EH (cell line): Measurements from ENCODE around the gene TNFRSF13B.
"Not testable (repeated sequence)": the region's sequence is repeated elsewhere in the genome, so short reads cannot be mapped to it uniquely, and the experiment has no call there.

Source experiments
- DNase-seq: peaks from one replicate; pipeline ENCODE4 v3.0.0-alpha.2; 2015; ENCODE audit warnings: low read depth

The TNFRSF13B gene

DNA sequence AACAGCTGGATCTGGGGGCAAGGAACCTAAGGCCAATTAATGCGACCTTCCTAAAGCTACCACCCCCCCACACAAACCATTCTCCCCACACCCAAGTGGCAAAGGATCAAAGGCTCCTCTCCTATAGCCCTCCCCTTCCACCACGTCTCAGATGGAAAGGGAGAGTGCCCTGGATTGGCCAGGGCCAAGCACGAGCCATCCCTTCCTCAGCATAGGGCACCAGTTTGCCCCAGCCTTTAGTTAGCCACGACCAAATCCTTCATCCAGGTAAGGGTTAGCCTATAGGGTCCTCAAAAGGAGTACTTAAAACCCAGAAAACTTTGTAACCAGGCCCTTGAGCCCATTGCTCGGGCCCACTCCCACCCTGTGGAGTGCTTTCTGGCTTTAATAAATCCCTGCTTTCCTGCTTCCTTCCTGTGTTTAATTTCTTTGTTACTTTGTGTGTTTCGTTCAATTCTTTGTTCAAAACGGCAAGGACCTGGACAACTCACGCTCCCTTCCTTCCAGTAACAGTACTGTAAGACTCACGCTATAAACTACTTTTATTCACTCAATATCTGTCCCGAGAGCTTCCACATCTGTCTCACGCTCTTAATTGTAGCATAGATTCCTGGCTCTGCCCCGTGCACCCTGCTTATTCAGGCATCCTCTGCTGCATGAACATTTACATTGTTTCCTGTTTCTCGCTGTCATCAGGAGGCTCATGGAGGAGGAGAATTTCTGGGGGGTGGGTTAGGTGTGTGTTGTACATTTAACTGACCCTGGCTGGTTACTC lies 62.3 kb downstream of the TNFRSF13B start:
- DNase-seq: no peak

DNA sequence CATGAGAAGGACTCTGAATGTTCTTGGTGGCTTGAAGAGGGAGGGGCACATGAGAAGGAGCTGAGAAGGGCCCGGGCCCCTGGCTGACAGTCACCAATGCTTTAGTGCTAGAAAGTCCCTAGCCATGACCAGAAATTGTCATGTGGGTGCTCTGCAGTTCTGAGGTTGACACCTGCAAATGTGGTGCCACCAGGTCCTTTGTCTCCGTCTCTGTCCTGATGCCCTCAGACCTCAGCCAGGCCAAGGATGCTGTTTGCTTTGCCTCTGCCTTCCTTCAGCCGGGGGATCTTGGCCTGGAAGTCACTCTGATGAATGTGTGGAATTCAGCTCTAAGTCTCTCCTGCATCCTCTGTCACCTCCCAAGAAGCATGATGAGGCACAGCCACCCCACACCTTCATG lies 63.6 kb downstream of the TNFRSF13B start:
- DNase-seq: no peak

DNA sequence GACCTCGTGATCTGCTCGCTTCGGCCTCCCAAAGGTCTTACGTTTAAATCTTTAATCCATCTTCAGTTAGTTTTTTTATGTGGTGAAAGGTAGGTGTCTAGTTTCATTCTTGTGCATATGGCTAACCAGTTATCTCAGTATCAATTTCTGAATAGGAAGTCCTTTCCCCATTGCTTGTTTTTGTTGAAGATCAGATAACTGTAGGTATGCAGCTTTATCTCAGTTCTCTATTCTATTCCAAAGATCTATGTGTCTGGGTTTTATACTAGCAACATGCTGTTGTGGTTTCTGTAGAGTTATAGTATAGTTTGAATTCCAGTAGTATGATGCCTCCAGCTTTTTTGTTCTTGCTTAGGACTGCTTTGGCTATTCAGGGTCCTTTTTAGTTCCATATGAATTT lies 65.2 kb downstream of the TNFRSF13B start:
- DNase-seq: peak; percentile 54

DNA sequence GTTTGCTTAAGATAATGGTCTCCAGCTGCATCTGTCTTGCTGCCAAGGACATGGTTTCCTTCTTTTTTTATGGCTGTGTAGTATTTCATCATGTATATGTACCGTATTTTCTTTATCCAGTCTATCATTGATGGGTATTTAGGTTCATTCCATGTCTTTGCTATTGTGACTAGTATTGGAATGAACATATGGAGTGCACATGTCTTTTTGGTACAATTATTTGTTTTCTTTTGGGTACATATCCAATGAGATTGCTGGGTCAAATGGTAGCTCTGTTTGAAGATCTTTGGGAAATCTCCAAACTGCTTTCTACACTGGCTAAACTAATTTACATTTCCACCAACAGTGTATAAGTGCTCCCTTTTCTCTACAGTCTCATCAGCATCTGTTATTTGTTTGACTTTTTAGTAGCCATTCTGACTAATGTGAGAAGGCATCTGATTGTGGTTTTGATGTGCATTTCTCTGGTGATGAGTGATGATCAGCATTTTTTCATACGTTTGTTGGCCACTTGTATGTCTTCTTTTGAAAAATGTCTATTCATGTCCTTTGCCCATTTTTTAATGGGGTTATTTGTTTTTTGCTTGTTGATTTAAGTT lies 66.2 kb downstream of the TNFRSF13B start:
- DNase-seq: peak; percentile 96

DNA sequence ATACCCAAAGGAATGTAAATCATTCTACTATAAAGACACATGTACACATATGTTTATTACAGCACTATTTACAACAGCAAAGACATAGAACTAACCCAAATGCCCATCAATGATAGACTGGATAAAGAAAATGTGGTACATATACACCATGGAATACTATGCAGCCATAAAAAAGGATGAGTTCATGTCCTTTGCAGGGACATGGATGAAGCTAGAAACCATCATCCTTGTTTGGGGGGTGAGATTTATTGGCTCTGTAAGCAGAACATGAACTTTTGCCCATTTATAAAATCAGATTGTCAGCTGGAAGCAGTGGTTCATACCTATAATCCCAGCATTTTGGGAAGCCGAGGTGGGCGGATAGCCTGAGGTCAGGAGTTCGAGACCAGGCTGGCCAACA lies 68.8 kb downstream of the TNFRSF13B start:
- DNase-seq: not testable (repeated sequence)

DNA sequence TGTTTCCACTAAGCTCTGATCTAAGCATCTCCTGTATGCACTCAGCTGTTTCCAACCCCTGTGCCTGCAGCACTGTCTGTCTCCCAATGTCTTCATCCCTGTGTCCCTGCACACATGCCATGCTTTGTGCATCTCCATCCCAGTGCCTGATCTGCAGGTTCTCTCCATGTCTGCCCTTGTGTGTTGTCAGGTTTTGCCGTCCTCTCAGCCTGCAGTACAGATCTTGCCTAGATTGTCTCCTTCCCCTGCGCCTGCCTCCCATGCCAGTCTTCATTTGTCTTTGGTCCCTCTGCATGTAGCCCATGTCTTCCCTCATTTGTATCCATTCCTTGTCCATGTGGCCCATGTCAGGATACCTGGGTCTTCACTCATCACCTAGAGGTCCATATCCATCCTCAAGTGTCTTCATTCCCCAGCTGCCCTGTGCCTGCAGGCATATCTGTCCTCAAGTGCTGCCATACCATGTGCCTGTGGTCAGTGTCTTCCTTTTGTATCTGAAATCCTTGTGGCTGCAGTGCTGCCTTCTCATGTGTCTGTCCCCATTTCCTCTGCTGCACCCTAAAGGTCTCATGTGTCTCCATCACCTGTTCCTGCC lies 71.5 kb downstream of the TNFRSF13B start:
- DNase-seq: no peak

DNA sequence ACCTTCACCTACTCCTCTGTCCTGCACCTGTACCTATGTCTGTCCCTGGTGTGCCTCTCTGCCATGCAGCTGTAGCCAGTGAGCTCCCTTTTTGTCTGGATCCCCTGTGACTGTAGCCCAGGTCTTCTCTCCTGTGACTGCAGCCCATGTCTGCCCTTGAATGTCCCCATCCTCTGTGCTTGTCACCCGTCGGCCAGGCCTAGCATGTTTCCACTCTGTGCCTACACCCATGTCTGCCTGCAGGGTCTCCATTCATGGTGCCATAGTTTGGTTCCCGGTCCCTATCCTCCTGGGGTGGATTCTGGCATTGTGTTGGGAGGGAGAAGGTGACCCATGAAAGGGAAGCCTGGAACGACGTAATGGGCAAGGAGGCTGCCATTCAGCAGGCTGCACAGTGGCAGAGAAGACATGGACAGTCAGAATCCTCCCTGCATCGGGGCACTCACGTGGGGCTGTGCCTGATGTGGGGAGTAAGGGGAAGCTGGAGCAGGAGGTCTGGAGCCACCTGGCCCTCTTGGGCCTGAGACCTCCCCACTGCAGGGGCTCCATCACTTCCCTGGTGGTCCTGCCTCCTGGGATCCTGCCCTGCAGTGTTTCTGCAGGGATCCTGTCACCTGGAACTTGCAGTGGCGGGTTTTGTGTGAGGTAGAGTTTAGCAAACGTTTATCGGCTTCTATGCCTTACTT lies 74.6 kb downstream of the TNFRSF13B start:
- DNase-seq: not testable (repeated sequence)

DNA sequence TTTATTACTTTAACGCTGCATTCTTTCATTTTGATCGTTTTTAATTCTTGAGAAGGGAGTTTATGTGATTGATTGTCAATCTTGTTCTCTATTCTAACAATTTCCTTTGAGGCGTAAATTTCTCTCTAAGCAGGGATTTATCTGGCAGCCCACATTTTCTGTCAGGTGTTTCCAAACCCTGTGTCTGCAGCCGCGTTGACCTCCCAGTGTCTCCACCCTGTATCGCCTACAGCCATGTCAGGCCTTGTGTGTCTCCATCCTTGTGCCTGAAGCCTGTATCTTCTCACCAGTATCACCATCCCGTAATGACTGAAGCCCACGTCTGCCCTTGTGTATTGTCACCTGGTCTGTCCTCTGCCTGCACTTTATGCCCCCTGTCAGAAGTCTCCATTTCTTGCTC lies 75.7 kb downstream of the TNFRSF13B start:
- DNase-seq: not testable (repeated sequence)

DNA sequence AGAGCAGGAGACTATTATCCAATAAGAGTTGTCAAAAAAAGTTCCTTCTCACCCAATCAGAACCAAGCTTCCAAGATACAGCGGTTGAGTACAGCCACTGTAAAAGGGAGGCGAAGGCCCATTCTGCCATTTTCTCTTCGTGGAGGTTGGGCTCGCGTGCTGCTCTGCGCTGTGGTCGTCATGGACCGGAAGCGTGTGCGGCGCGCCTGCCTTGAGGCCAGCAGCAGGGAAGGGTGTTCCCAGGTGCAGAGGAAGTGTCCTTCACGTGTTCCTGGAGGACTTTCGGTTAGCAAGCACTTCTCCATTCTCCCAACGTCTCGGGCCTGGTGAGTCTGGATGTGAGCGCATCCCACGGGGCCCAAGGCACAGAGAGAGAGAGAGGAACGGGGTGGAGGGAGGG lies 78.4 kb downstream of the TNFRSF13B start:
- not testable (repeated sequence) for DNase-seq

DNA sequence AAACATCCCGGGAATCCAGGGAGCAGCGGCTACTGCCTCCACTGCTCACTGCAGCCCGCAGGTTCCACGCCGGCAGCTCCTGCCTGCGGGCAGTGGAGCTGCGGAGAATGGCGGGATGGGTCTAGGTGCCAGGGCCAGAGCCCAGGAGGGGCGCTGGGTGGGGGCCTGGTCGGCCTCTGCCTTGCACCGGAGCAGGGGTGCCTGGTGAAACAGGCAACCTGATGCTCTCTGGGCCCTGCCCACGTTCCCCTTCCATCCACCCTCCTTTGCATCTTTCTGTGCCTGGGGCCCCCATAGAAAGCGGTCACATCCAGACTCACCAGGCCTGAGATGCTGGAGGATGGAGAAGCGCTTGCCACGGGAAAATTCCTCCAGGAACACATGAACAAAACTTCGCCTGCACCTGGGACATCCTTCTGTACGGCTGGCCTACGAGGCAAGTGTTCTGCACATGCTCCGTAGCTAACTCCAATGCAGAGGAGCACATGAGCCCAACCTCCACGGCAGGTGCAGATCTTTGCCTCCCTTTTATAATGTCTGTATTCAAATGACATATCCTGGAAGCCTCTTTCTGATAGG lies 79.0 kb downstream of the TNFRSF13B start:
- not testable (repeated sequence) for DNase-seq

DNA sequence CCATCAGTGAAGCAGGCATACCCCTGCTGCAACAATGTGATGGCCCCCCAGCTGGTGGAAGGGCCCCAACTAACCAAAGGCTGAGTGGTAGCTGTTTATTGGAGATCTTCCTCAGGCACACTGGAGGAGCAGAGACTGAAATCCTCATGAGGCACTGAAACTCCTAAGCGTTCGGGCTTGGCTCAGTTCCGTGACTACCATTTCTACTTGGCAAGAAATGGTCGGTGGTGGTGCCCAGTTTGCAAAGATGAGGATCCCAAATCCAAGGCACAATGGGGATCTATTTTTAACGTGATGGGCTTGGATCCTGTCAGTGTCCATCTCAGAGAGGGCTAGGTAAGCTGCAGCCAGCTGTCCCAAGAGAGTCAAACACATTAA lies 82.8 kb downstream of the TNFRSF13B start:
- DNase-seq: no peak
